8988T (cell line): ENCODE results near the gene LYPD5.

Source experiments
- DNase-seq: peaks from one replicate; pipeline ENCODE4 v3.0.0; 2011

Gene LYPD5

GRCh38 chr19:43749898-43750297 is 52.3 kb downstream of the LYPD5 start:
- DNase-seq, result no peak

- no peak for DNase-seq
Measured at GRCh38 chr19:43749152-43749551, 53.1 kb downstream of the LYPD5 start.

GRCh38 chr19:43748685-43749084 is 53.6 kb downstream of the LYPD5 start:
- no peak for DNase-seq

GRCh38 chr19:43748205-43748594 is 54.0 kb downstream of the LYPD5 start:
- DNase-seq, result no peak

- no peak for DNase-seq
Measured at GRCh38 chr19:43747557-43748204, 54.6 kb downstream of the LYPD5 start.
